Esophagus muscularis mucosa (tissue), 4 donors: Measurements from ENCODE around the gene TSPAN7. TPM values are rescaled to one million over a fixed set of nuclear protein-coding genes. Genes with fewer than 3 reads are reported as not detected.

ENCODE experiments used
- DNase-seq: peaks from one replicate; pipeline ENCODE4 v3.0.0-alpha.2; 2017; ENCODE audit errors: extremely low spot score
- H3K27ac ChIP-seq, 4 donors: fragments of 200-600 bp; sonication (generic); replicated peaks in 1 of 4; 1 replicate in 3 of 4; 2 replicates in 1 of 4; pipeline ENCODE4 v1.5.1; 2016 to 2019; ENCODE audit warnings: mild to moderate bottlenecking in 1 of 4
- H3K27me3 ChIP-seq, 4 donors: fragments of 200-600 bp; sonication (generic); one replicate each; pipeline versions ENCODE4 v1.5.1 to v1.6.0; 2016 to 2019
- H3K36me3 ChIP-seq, 4 donors: fragments of 200-600 bp; sonication (generic); one replicate each; pipeline ENCODE4 v1.5.1; 2016 to 2019
- H3K4me1 ChIP-seq, 4 donors: fragments of 200-600 bp; sonication (generic); one replicate each; pipeline ENCODE4 v1.5.1; 2016 to 2019
- H3K4me3 ChIP-seq, 4 donors: fragments of 200-600 bp; sonication (generic); 1 replicate in 2 of 4; 2 replicates in 2 of 4; pipeline ENCODE4 v1.5.1; 2016 to 2019; ENCODE audit warnings: mild to moderate bottlenecking in 4 of 4, moderate library complexity in 1 of 4
- H3K9me3 ChIP-seq, 4 donors: fragments of 200-600 bp; sonication (generic); 1 replicate in 3 of 4; 2 replicates in 1 of 4; pipeline ENCODE4 v1.5.1; 2016 to 2019
- EP300 ChIP-seq: sonication (generic); formaldehyde crosslinking; IDR thresholded peaks from one replicate; pipeline ENCODE4 v1.6.1; 2017; ENCODE audit warnings: antibody characterized with exemption
- POLR2A ChIP-seq: fragments of 450-650 bp; IDR thresholded peaks from one replicate; pipeline ENCODE4 v1.6.1; 2017; ENCODE audit warnings: antibody characterized with exemption, moderate library complexity, mild to moderate bottlenecking, low read depth
- POLR2AphosphoS5 ChIP-seq, 2 donors: sonication (generic); formaldehyde crosslinking; IDR thresholded peaks; one replicate each; pipeline ENCODE4 v1.6.1; 2017; ENCODE audit warnings: antibody characterized with exemption in 2 of 2
- WGBS: methylation state at CpG from one replicate; pipeline ENCODE4 v1.1.5; 2018; 5-methylcytosine and 5-hydroxymethylcytosine counted together
- intact Hi-C: fragments of 100-400 bp; cut with DNase I; formaldehyde crosslinking; loops from one replicate; pipeline ENCODE4 v1.15.1; 2023
- total RNA-seq, 4 donors: library from RNA; depleted of rRNA; stranded (reverse); fragments of >200 nt; gene quantifications; one replicate each; pipeline versions ENCODE4 v1.1.0 to v1.2.1, GENCODE V29; 2016
- TF ChIP-seq, protein P1 (sequence below), 3 experiments: fragments of 200-600 bp in 2 of 3; fragments of 450-650 bp in 1 of 3; sonication (generic) in 2 of 3; IDR thresholded peaks; one replicate each; pipeline ENCODE4 v1.5.1; 2017 to 2019; ENCODE audit warnings: antibody characterized with exemption in 3 of 3, mild to moderate bottlenecking in 2 of 3, moderate library complexity in 1 of 3

The TSPAN7 gene
- total RNA-seq, 4 donors from 2014 or later, result 11.6 to 53.8 (median 45.2) TPM

DNA sequence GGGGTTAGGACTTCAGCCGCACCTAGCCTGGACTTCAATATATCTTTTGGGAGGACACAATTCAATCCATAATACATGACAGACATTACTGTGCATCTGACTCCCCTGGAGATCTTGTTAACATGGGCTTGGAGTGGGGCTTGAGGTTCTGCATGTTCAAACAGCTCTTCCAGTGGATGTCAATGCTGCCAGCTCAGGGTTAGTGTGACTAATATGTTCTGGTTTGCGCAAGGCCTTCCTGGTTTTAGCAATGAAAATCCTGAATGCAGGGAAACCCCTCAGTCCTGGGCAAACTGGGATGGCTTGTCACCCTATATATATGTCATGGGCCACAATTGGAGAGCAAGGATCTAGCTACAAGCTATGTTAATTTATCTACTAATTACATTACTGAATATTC lies 2.7 kb upstream of the TSPAN7 start:
- H3K4me1 ChIP-seq, result peaks cover 5 to 14% (median 13%) of the 10 kb centered on the region in 4 donors
- no peaks in the 10 kb centered on the region for H3K9me3 ChIP-seq
- H3K36me3 ChIP-seq, result no peaks in the 10 kb centered on the region
- H3K27me3 ChIP-seq, result no peaks in the 10 kb centered on the region
- no peak overlapping the region for H3K4me3 ChIP-seq
- WGBS, result 100% methylated on average over 2 of the region's 2 CpGs
- no peak overlapping the region for H3K27ac ChIP-seq
- intact Hi-C loops, result no loop called here
- DNase-seq, result no peak
- TF ChIP-seq, protein P1, sequence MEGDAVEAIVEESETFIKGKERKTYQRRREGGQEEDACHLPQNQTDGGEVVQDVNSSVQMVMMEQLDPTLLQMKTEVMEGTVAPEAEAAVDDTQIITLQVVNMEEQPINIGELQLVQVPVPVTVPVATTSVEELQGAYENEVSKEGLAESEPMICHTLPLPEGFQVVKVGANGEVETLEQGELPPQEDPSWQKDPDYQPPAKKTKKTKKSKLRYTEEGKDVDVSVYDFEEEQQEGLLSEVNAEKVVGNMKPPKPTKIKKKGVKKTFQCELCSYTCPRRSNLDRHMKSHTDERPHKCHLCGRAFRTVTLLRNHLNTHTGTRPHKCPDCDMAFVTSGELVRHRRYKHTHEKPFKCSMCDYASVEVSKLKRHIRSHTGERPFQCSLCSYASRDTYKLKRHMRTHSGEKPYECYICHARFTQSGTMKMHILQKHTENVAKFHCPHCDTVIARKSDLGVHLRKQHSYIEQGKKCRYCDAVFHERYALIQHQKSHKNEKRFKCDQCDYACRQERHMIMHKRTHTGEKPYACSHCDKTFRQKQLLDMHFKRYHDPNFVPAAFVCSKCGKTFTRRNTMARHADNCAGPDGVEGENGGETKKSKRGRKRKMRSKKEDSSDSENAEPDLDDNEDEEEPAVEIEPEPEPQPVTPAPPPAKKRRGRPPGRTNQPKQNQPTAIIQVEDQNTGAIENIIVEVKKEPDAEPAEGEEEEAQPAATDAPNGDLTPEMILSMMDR (IDR thresholded peaks at IDR 0.05), result no peak
- no peak for TF ChIP-seq EP300
- no peak for TF ChIP-seq POLR2AphosphoS5 (IDR thresholded peaks at IDR 0.05)
- no peak for TF ChIP-seq POLR2A

DNA sequence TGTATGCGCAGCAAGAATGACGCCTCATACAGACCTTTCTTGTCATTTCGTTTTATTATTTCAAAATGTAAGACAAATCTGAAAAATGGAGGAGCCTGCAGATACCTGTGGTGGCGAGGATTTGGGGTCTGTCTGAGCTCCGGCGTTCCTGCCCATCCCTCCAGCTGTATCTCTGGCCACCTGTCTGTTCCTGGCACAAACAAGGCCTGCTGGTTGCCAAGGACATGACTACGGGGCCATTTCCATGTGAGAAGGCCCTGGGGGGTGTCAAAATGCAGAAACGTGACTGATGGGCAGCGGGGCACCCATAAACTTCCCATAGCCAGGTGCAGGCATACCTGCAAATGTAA lies 591 bp upstream of the TSPAN7 start:
- 63% methylated on average over 7 of the region's 9 CpGs for WGBS
- TF ChIP-seq EP300, result no peak
- no peak for TF ChIP-seq POLR2AphosphoS5 (IDR thresholded peaks at IDR 0.05)
- TF ChIP-seq, protein P1 (IDR thresholded peaks at IDR 0.05), result no peak
- TF ChIP-seq POLR2A, result no peak
- no peak for DNase-seq
- intact Hi-C loops, result no loop called here
- H3K4me1 ChIP-seq, result peaks cover 5 to 14% (median 13%) of the 10 kb centered on the region in 4 donors
- peak overlapping the region; percentile 44 to 71 (median 58) for H3K27ac ChIP-seq
- H3K27me3 ChIP-seq, result no peaks in the 10 kb centered on the region
- H3K36me3 ChIP-seq, result no peaks in the 10 kb centered on the region
- peak overlapping the region; percentile 56 to 63 (median 59) for H3K4me3 ChIP-seq
- no peaks in the 10 kb centered on the region for H3K9me3 ChIP-seq

DNA sequence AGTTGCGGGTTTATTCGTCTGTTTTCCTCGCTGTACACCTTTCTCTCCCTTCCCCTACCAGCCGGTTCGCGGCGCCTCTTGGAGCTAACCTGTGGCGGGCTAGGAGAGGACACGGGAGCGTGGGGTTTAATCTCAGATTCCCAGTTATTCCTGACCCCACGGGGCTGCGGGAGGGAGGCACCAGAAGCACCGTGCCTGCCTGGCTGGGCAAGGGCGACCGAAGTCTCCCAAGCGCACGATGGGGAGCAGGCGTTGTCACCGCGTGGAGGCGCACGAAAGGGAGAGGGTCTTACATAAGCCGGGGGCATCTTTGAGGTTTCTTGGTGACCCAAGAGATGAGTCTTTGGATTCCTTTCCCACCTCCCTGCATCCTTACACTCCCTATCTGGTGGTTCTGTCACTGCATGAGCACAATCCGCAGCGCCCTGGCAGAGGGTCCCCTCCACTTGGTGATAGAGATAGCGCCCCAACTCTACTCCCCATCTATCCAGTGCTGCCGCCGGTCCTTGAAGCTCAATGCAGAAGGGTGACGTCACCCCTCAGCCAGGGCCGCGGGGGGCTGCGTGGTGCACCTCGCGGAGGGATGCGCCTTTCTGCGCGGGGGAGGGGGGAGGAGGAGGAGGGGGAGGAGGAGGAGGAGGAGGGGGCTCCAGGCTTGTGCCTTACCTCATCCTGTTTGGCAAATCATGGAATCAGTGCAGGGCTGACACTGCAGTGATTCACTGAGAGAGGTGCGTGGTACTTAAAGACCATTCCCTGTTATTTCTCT lies 793 bp downstream of the TSPAN7 start:
- no peaks in the 10 kb centered on the region for H3K36me3 ChIP-seq
- peaks cover 5 to 14% (median 13%) of the 10 kb centered on the region in 4 donors for H3K4me1 ChIP-seq
- intact Hi-C loops, result no loop called here
- WGBS, result 43% methylated on average over 22 of the region's 38 CpGs
- H3K9me3 ChIP-seq, result no peaks in the 10 kb centered on the region
- H3K27ac ChIP-seq, result peak overlapping the region; percentile 51 to 71 (median 66)
- TF ChIP-seq, protein P1 (IDR thresholded peaks at IDR 0.05), result no peak
- TF ChIP-seq POLR2AphosphoS5 (IDR thresholded peaks at IDR 0.05), result peak in 1 of 2 donors; percentile 18
- DNase-seq, result no peak
- peak overlapping the region; percentile 56 to 63 (median 59) for H3K4me3 ChIP-seq
- no peaks in the 10 kb centered on the region for H3K27me3 ChIP-seq

DNA sequence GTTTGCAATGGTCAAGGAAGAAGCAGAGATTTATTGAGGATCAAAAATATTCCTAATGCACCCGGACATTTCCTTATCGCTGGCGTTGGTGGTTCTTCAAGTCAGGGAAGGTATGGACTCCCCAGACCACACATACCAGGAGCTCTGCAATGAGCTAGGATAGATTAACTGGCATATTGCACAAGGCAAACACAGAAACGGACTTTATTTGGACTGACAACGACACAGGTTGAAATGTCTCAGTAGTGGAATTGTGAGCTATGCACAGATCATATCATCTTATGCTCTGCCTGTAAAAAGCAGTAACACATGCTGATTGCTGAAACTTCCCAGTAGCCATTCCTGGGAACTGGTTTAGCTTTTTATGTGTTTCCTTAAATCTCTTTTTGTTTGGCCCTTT lies 1.7 kb downstream of the TSPAN7 start:
- no peak for DNase-seq
- no peaks in the 10 kb centered on the region for H3K27me3 ChIP-seq
- peak overlapping the region; percentile 51 to 71 (median 63) for H3K27ac ChIP-seq
- TF ChIP-seq, protein P1 (IDR thresholded peaks at IDR 0.05), result no peak
- TF ChIP-seq POLR2AphosphoS5 (IDR thresholded peaks at IDR 0.05) (no peak), POLR2A (no peak), EP300 (no peak)
- H3K36me3 ChIP-seq, result no peaks in the 10 kb centered on the region
- intact Hi-C loops, result no loop called here
- 62% methylated on average over 5 of the region's 5 CpGs for WGBS
- peaks cover 5 to 14% (median 13%) of the 10 kb centered on the region in 4 donors for H3K4me1 ChIP-seq
- peak overlapping the region; percentile 56 to 63 (median 59) for H3K4me3 ChIP-seq
- H3K9me3 ChIP-seq, result no peaks in the 10 kb centered on the region
